PC-3 (cell line): Measurements from ENCODE around the gene TMEM38A. TPM values are rescaled to one million over a fixed set of nuclear protein-coding genes. Genes with fewer than 3 reads are reported as not detected.

Experiments
- ATAC-seq: fragments of 200-7000 bp; cut with Tn5 transposase; 2 replicates; pipeline ENCODE4 v1.9.1; 2020; ENCODE audit warnings: mild to moderate bottlenecking, moderate library complexity
- BruUV-seq: library from RNA; stranded (reverse); fragments of 400-500 nt; replicated peaks from 2 replicates; lab custom pipeline; 2021; lab: Mats Ljungman, UMichigan
- CTCF ChIA-PET: fragments of 300-600 bp; sonication (Branson Sonifier 250); formaldehyde crosslinking; loops from one replicate; lab custom pipeline; 2022; ENCODE audit warnings: antibody characterized with exemption; lab: Charles Lee
- POLR2A ChIA-PET: fragments of 300-600 bp; sonication (Branson Sonifier 250); formaldehyde crosslinking; loops from one replicate; lab custom pipeline; 2022; ENCODE audit warnings: antibody characterized with exemption; ENCODE audit not compliant: unreplicated experiment; lab: Charles Lee
- DNase-seq: peaks from one replicate; pipeline ENCODE4 v3.0.0-alpha.2; 2015
- H2AFZ ChIP-seq: fragments of 300-600 bp; sonication (generic); 2 replicates; pipeline ENCODE4 v1.6.0; 2016; ENCODE audit warnings: antibody characterized with exemption, low read length
- H3F3A ChIP-seq: fragments of 300-600 bp; sonication (generic); one replicate; pipeline ENCODE4 v1.6.0; 2017; ENCODE audit warnings: antibody characterized with exemption, low read length, control low read depth, mild to moderate bottlenecking; ENCODE audit not compliant: unreplicated experiment
- H3K27ac ChIP-seq: fragments of 300-600 bp; sonication (generic); 2 replicates; pipeline ENCODE4 v1.5.1; 2016; ENCODE audit warnings: mild to moderate bottlenecking, low read length
- H3K27me3 ChIP-seq: fragments of 300-600 bp; sonication (generic); 2 replicates; pipeline ENCODE4 v1.6.1; 2016; ENCODE audit warnings: low read length, mixed read lengths
- H3K36me3 ChIP-seq: fragments of 300-600 bp; sonication (generic); 2 replicates; pipeline ENCODE4 v1.6.1; 2016; ENCODE audit warnings: low read depth, mixed run types, low read length, mixed read lengths
- H3K4me1 ChIP-seq: fragments of 300-600 bp; sonication (generic); 2 replicates; pipeline ENCODE4 v1.5.1; 2016; ENCODE audit warnings: low read length; ENCODE audit not compliant: insufficient read depth
- H3K4me2 ChIP-seq: fragments of 300-600 bp; sonication (generic); 2 replicates; pipeline ENCODE4 v1.6.0; 2016; ENCODE audit warnings: low read length
- H3K4me3 ChIP-seq: fragments of 300-600 bp; sonication (generic); 2 replicates; pipeline ENCODE4 v1.5.1; 2016; ENCODE audit warnings: mild to moderate bottlenecking, low read length, mixed read lengths
- H3K79me2 ChIP-seq: fragments of 300-600 bp; sonication (generic); 2 replicates; pipeline ENCODE4 v1.6.1; 2017; ENCODE audit warnings: low read length, mixed read lengths
- H3K9ac ChIP-seq: fragments of 300-600 bp; sonication (generic); 2 replicates; pipeline ENCODE4 v1.6.0; 2016; ENCODE audit warnings: mild to moderate bottlenecking, low read length
- H3K9me2 ChIP-seq: fragments of 300-600 bp; sonication (generic); replicated peaks from 2 replicates; pipeline ENCODE4 v1.6.1; 2016; ENCODE audit warnings: mixed run types, low read length, mixed read lengths
- H3K9me3 ChIP-seq: fragments of 300-600 bp; sonication (generic); 2 replicates; pipeline ENCODE4 v1.6.1; 2016; ENCODE audit warnings: low read length, mixed read lengths
- H4K20me1 ChIP-seq: fragments of 300-600 bp; sonication (generic); 2 replicates; pipeline ENCODE4 v1.6.1; 2016; ENCODE audit warnings: low read length, mixed read lengths
- CTCF ChIP-seq: fragments of 300-600 bp; sonication (generic); conservative IDR thresholded peaks from 2 replicates; pipeline ENCODE4 v1.5.1; 2017; ENCODE audit warnings: antibody characterized with exemption, low read depth, mild to moderate bottlenecking, low read length
- EZH2 ChIP-seq: fragments of 300-600 bp; sonication (generic); IDR thresholded peaks from one replicate; pipeline ENCODE4 v1.6.1; 2017; ENCODE audit warnings: antibody characterized with exemption, mild to moderate bottlenecking, low read length; ENCODE audit not compliant: unreplicated experiment
- EZH2phosphoT487 ChIP-seq: fragments of 300-600 bp; sonication (generic); IDR thresholded peaks from 2 replicates; pipeline ENCODE4 v1.6.1; 2018; ENCODE audit warnings: mild to moderate bottlenecking, antibody characterized with exemption, low read length, borderline replicate concordance
- intact Hi-C: fragments of 100-400 bp; cut with micrococcal nuclease; formaldehyde crosslinking; loops from 2 replicates; pipeline ENCODE4 v1.9.0; 2023
- total RNA-seq: library from RNA; depleted of rRNA; stranded (reverse); fragments of >200 nt; gene quantifications from 2 replicates; pipeline ENCODE4 v1.2.3, GENCODE V29; 2014; rRNA removed

TMEM38A gene
- total RNA-seq, 1 experiment from 2014 or later, result 11.0 TPM

GRCh38 chr19:16736709-16737108, 75.8 kb downstream of the TMEM38A start:
- ChIA-PET POLR2A (no interaction called here), CTCF (no interaction called here)
- H3K4me2 ChIP-seq, result no peak overlapping the region
- H3K27ac ChIP-seq, result no peak overlapping the region
- ATAC-seq (no peak), DNase-seq (peak; percentile 17)
- H3K9me3 ChIP-seq, result no peaks in the 10 kb centered on the region
- no TSS peak for BruUV-seq
- no peaks in the 10 kb centered on the region for H3K36me3 ChIP-seq
- H3K79me2 ChIP-seq, result no peaks in the 10 kb centered on the region
- no peak overlapping the region for H2AFZ ChIP-seq
- no peaks in the 10 kb centered on the region for H4K20me1 ChIP-seq
- intact Hi-C loops, result no loop called here
- TF ChIP-seq EZH2phosphoT487 (no peak), CTCF (no peak), EZH2 (no peak)
- H3K4me3 ChIP-seq, result no peak overlapping the region
- H3K4me1 ChIP-seq, result peaks cover 6% of the 10 kb centered on the region; the same call in 1 of the 2 replicates
- no peaks in the 10 kb centered on the region for H3K9me2 ChIP-seq
- no peak overlapping the region for H3K9ac ChIP-seq
- H3K27me3 ChIP-seq, result no peaks in the 10 kb centered on the region
- no peaks in the 10 kb centered on the region for H3F3A ChIP-seq

GRCh38 chr19:16737911-16738310, 77.0 kb downstream of the TMEM38A start:
- ATAC-seq, result no peak
- TF ChIP-seq EZH2, result no peak
- no peak for TF ChIP-seq EZH2phosphoT487
- TF ChIP-seq CTCF, result no peak
- H3K9me3 ChIP-seq, result no peaks in the 10 kb centered on the region
- ChIA-PET CTCF (no interaction called here), POLR2A (no interaction called here)
- no peak overlapping the region for H3K4me3 ChIP-seq
- no peaks in the 10 kb centered on the region for H3K36me3 ChIP-seq
- H3K9me2 ChIP-seq, result no peaks in the 10 kb centered on the region
- no TSS peak for BruUV-seq
- H3K27me3 ChIP-seq, result no peaks in the 10 kb centered on the region
- intact Hi-C loops, result no loop called here
- H3K9ac ChIP-seq, result no peak overlapping the region
- no peak overlapping the region for H3K27ac ChIP-seq
- no peaks in the 10 kb centered on the region for H3K79me2 ChIP-seq
- H3K4me1 ChIP-seq, result peaks cover 6% of the 10 kb centered on the region; the same call in 1 of the 2 replicates
- DNase-seq, result no peak
- H3K4me2 ChIP-seq, result no peak overlapping the region
- H2AFZ ChIP-seq, result no peak overlapping the region
- H4K20me1 ChIP-seq, result no peaks in the 10 kb centered on the region
- no peaks in the 10 kb centered on the region for H3F3A ChIP-seq

- Histone ChIP-seq H3K27ac (no peak overlapping the region), H3K36me3 (no peaks in the 10 kb centered on the region), H3K4me3 (no peak overlapping the region), H3K9me3 (no peaks in the 10 kb centered on the region), H3K4me1 (no peaks in the 10 kb centered on the region), H3K27me3 (no peaks in the 10 kb centered on the region), H4K20me1 (no peaks in the 10 kb centered on the region), H3K9ac (no peak overlapping the region), H3K4me2 (no peak overlapping the region), H3K79me2 (no peaks in the 10 kb centered on the region), H3K9me2 (no peaks in the 10 kb centered on the region), H3F3A (no peaks in the 10 kb centered on the region), H2AFZ (no peak overlapping the region)
- intact Hi-C loops, result no loop called here
- BruUV-seq, result no TSS peak
- CTCF ChIA-PET, result no interaction called here
- POLR2A ChIA-PET, result no interaction called here
- ATAC-seq (no peak), DNase-seq (no peak)
- no peak for TF ChIP-seq EZH2
- TF ChIP-seq CTCF, result no peak
- no peak for TF ChIP-seq EZH2phosphoT487
Observed at GRCh38 chr19:16739546-16739945, 78.6 kb downstream of the TMEM38A start.

Other genes starting within 250 kb of the TMEM38A start
- 18.1 and 23.8 TPM in 2 replicates for gene EPS15L1, start 189.2 kb upstream of the TMEM38A start, total RNA-seq
- gene CALR3, start 165.0 kb upstream of the TMEM38A start, total RNA-seq, result 0.47 TPM in 1 of 2 replicates, not detected in the other
- 2.5 and 5.2 TPM in 2 replicates for gene C19orf44, start 164.7 kb upstream of the TMEM38A start, total RNA-seq
- gene CHERP, start 118.7 kb upstream of the TMEM38A start, total RNA-seq, result 13.4 and 24.2 TPM in 2 replicates
- gene SLC35E1, start 88.7 kb upstream of the TMEM38A start, total RNA-seq, result 52.6 and 62.3 TPM in 2 replicates
- gene MED26, start 32.9 kb upstream of the TMEM38A start, total RNA-seq, result 17.5 and 17.7 TPM in 2 replicates
- gene SMIM7, start 995 bp upstream of the TMEM38A start, total RNA-seq, result 62.0 and 74.1 TPM in 2 replicates
- 2.4 and 2.5 TPM in 2 replicates for gene NWD1, start 58.7 kb downstream of the TMEM38A start, total RNA-seq
- gene SIN3B, start 168.3 kb downstream of the TMEM38A start, total RNA-seq, result 46.4 and 84.1 TPM in 2 replicates
- gene F2RL3, start 227.9 kb downstream of the TMEM38A start, total RNA-seq, result 0.07 and 0.23 TPM in 2 replicates